Umbilical cord (tissue), 1 donor: Measurements from ENCODE around the gene ZNF117. TPM values are rescaled to one million over a fixed set of nuclear protein-coding genes. Genes with fewer than 3 reads are reported as not detected.

Source experiments
- total RNA-seq: library from RNA; depleted of rRNA; stranded (reverse); fragments of >200 nt; gene quantifications from one replicate; pipeline ENCODE4 v1.2.3, GENCODE V29; 2014; ENCODE audit warnings: low replicate concordance; ENCODE audit not compliant: insufficient read depth

The ZNF117 gene
- total RNA-seq, 1 donor from 2014 or later, result 27.7 TPM

Other genes starting within 250 kb of the ZNF117 start
- gene ZNF138, start 196.6 kb downstream of the ZNF117 start, total RNA-seq, result 10.1 TPM
- 15.4 TPM for gene ZNF273, start 87.8 kb downstream of the ZNF117 start, total RNA-seq
- 10.6 TPM for gene ERV3-1, start 15.7 kb upstream of the ZNF117 start, total RNA-seq